Endothelial cell (in vitro differentiated cells): ENCODE results near the gene RNF111. TPM values are rescaled to one million over a fixed set of nuclear protein-coding genes. Genes with fewer than 3 reads are reported as not detected.

Source experiments
- DNase-seq: peaks from one replicate; pipeline ENCODE4 v3.0.0; 2021; ENCODE audit warnings: low spot score
- H3K27ac Mint-ChIP-seq: one replicate; pipeline ENCODE4 v1.8.0; 2021; ENCODE audit warnings: mixed read lengths, inconsistent platforms; ENCODE audit not compliant: unreplicated experiment
- H3K27me3 Mint-ChIP-seq: one replicate; pipeline ENCODE4 v1.8.0; 2021; ENCODE audit warnings: mild to moderate bottlenecking, moderate library complexity, mixed read lengths, inconsistent platforms; ENCODE audit not compliant: unreplicated experiment
- H3K36me3 Mint-ChIP-seq: one replicate; pipeline ENCODE4 v1.8.0; 2021; ENCODE audit warnings: mild to moderate bottlenecking, low read depth, mixed read lengths, inconsistent platforms; ENCODE audit not compliant: unreplicated experiment
- H3K4me1 Mint-ChIP-seq: one replicate; pipeline ENCODE4 v1.8.0; 2021; ENCODE audit warnings: mild to moderate bottlenecking, mixed read lengths, inconsistent platforms; ENCODE audit not compliant: unreplicated experiment
- H3K4me3 Mint-ChIP-seq: one replicate; pipeline ENCODE4 v1.8.0; 2021; ENCODE audit warnings: mild to moderate bottlenecking, mixed read lengths, inconsistent platforms; ENCODE audit not compliant: unreplicated experiment
- H3K9me3 Mint-ChIP-seq: one replicate; pipeline ENCODE4 v1.8.0; 2021; ENCODE audit warnings: mixed read lengths, inconsistent platforms; ENCODE audit not compliant: unreplicated experiment
- long read RNA-seq: library from polyadenylated mRNA; unstranded; transcript quantifications from one replicate; pipeline ENCODE4 v2.0.0, GENCODE V29; 2020; ENCODE audit not compliant: unreplicated experiment
- total RNA-seq: library from RNA; stranded (reverse); fragmentation: NEBNext Ultra II Directional; extraction: Animal tissue kit (Norgen Biotek cat#: 25700); gene quantifications from one replicate; pipeline ENCODE4 v1.2.1, GENCODE V29; 2021; ENCODE audit not compliant: unreplicated experiment
- TF ChIP-seq, protein P1 (sequence below): fragments of 200-600 bp; sonication (generic); IDR thresholded peaks from one replicate; pipeline ENCODE4 v1.5.0; 2021; ENCODE audit warnings: antibody characterized with exemption; ENCODE audit not compliant: unreplicated experiment

Gene RNF111
- total RNA-seq = 53.4 TPM
- long read RNA-seq, partial matches to known transcripts = 1 of 1 reads
- long read RNA-seq, other reads (novel, unspliced or antisense) = 0 of 1 reads

DNA sequence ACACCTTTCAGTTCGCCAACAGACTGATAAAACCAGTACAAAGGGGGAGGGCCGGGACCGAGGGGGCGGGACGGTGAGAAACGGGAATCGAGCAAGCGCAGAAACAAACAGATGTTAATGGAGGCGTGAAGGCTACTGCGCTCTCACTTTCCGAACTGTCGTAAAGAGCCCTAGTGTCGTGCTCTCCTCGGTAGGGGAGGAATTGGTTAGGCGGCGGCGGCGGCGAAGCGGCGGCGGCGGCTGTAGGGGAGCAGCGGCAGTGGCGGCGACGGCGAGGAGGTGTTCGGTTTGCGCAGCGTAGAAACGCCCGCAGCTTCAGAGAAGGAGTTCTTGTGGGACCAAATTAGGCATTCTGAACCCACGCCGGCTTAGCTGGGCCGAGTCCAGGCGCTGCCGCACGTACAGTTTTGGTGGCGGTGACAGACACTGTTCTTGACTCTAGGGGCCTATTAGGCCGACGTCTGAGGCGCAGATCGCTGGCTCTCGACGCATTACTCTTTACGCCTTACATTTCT, at the start of gene RNF111:
TSS of gene RNF111 (plus strand) at position 173 of the 515 bp plus-strand sequence. CDS start 43,160 bp downstream, outside the sequence.
- TF ChIP-seq, protein P1, sequence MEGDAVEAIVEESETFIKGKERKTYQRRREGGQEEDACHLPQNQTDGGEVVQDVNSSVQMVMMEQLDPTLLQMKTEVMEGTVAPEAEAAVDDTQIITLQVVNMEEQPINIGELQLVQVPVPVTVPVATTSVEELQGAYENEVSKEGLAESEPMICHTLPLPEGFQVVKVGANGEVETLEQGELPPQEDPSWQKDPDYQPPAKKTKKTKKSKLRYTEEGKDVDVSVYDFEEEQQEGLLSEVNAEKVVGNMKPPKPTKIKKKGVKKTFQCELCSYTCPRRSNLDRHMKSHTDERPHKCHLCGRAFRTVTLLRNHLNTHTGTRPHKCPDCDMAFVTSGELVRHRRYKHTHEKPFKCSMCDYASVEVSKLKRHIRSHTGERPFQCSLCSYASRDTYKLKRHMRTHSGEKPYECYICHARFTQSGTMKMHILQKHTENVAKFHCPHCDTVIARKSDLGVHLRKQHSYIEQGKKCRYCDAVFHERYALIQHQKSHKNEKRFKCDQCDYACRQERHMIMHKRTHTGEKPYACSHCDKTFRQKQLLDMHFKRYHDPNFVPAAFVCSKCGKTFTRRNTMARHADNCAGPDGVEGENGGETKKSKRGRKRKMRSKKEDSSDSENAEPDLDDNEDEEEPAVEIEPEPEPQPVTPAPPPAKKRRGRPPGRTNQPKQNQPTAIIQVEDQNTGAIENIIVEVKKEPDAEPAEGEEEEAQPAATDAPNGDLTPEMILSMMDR = no peak
- peak; percentile 79 for DNase-seq
- H3K4me1 Mint-ChIP-seq = peaks cover 28% of the 10 kb centered on the region
- H3K36me3 Mint-ChIP-seq = peaks cover 6% of the 10 kb centered on the region
- H3K9me3 Mint-ChIP-seq = no peaks in the 10 kb centered on the region
- H3K27me3 Mint-ChIP-seq = peaks cover 8% of the 10 kb centered on the region
- H3K27ac Mint-ChIP-seq = peak within 1 kb of the TSS; percentile 95
- H3K4me3 Mint-ChIP-seq = peak within 1 kb of the TSS; percentile 98

DNA sequence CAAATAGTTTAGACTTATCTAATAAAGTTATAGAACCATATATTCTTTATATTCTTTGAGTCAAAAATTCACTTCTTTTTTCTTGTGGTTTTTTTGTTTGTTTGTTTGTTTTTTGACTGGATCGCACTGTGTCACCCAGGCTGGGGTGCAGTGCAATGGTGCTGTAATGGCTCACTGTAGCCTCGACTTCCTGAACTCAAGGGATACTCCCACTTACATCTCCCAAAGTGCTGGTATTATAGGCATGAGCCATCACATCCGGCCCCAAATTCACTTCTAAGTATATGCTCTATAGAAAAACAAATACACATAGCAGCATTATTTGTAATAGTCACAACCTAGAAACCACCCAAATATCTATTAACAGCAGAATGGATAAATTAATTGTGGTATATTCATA, 40.3 kb upstream of the RNF111 start:
- H3K27me3 Mint-ChIP-seq = no peaks in the 10 kb centered on the region
- TF ChIP-seq, protein P1 = no peak
- H3K27ac Mint-ChIP-seq = no peak overlapping the region
- no peaks in the 10 kb centered on the region for H3K4me1 Mint-ChIP-seq
- H3K36me3 Mint-ChIP-seq = no peaks in the 10 kb centered on the region
- no peak overlapping the region for H3K4me3 Mint-ChIP-seq
- no peak for DNase-seq
- H3K9me3 Mint-ChIP-seq = no peaks in the 10 kb centered on the region

DNA sequence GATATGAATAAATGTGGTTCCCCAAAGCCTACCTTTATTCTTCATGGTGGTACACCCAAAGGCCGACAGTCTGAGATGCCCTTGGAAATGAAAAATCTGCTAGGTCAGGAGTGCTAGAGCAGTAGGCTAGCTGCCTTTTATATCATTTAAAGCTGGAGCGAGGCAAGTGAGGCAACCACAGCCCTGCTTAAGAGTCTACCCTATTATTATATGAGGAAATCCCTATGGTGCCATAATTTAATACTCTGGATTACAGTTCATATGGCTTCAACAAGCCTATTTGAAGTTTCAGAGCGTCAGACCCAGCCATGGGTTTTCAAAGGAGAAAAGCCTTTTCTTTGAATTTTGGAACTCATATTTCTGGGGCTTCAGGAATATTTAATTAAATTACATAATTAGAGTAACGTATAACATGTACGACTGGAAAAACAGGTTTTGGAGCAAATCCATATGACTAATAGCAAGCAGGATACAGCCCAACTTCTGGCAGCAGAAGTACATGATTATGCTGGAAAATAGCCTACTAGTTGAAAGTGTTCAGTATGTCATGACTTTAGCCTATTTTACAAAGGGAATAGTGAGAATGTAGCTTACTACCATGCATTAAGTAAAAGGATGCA, 36.0 kb upstream of the RNF111 start:
- no peak for DNase-seq
- no peak overlapping the region for H3K4me3 Mint-ChIP-seq
- H3K36me3 Mint-ChIP-seq = no peaks in the 10 kb centered on the region

DNA sequence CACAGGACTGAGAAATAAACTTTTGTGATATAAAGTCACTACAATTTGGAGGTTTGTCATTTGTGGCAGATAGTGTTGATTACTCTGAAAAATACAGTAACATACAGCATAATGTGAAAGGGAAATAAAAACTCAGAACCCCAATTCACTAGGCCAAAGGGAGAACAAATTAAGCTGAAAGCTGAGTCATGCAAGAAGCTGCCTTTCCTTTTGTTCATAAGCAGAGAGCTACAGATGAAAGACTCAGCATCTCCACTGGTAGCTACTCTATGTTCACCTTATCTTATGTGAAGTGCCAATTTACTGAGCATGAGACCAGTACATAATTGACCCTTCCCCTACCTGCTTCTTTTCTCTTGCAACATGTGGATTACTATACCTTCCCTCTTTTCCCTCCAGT, 34.7 kb upstream of the RNF111 start:
- Mint-ChIP-seq H3K27ac (no peak overlapping the region), H3K36me3 (no peaks in the 10 kb centered on the region), H3K4me3 (no peak overlapping the region), H3K9me3 (no peaks in the 10 kb centered on the region), H3K27me3 (no peaks in the 10 kb centered on the region), H3K4me1 (no peaks in the 10 kb centered on the region)
- TF ChIP-seq, protein P1 = no peak
- DNase-seq = no peak

More for the DNA sequence above, 36.0 kb upstream of the RNF111 start:
- no peak overlapping the region for H3K27ac Mint-ChIP-seq
- H3K27me3 Mint-ChIP-seq = no peaks in the 10 kb centered on the region
- TF ChIP-seq, protein P1 = no peak
- H3K4me1 Mint-ChIP-seq = no peaks in the 10 kb centered on the region
- H3K9me3 Mint-ChIP-seq = no peaks in the 10 kb centered on the region
